WTC11 (cell line): Measurements from ENCODE around the gene MACROD2. TPM values are rescaled to one million over a fixed set of nuclear protein-coding genes. Genes with fewer than 3 reads are reported as not detected.

Experiments used
- ATAC-seq: fragments of 200-7000 bp; cut with Tn5 transposase; 2 replicates; pipeline ENCODE4 v1.10.0; 2021; ENCODE audit warnings: mild to moderate bottlenecking, moderate library complexity
- CTCF ChIA-PET: fragments of 300-600 bp; sonication (Branson Sonifier 250); formaldehyde crosslinking; loops from one replicate; lab custom pipeline; 2021; ENCODE audit warnings: antibody characterized with exemption; lab: Charles Lee
- POLR2A ChIA-PET: fragments of 350-600 bp; sonication (Branson Sonifier 250); formaldehyde crosslinking; loops from one replicate; lab custom pipeline; 2021; ENCODE audit warnings: antibody characterized with exemption; lab: Charles Lee
- DNase-seq: peaks from one replicate; pipeline ENCODE4 v3.0.0; 2021; ENCODE audit warnings: low spot score
- H3K27ac Mint-ChIP-seq: 2 replicates; pipeline ENCODE4 v1.8.0; 2021; ENCODE audit warnings: mixed read lengths
- H3K27me3 Mint-ChIP-seq: 2 replicates; pipeline ENCODE4 v1.8.0; 2021; ENCODE audit warnings: low read depth, mild to moderate bottlenecking, moderate library complexity, mixed read lengths
- H3K36me3 Mint-ChIP-seq: 2 replicates; pipeline ENCODE4 v1.8.0; 2021; ENCODE audit warnings: mixed read lengths
- H3K4me1 Mint-ChIP-seq: 2 replicates; pipeline ENCODE4 v1.8.0; 2022; ENCODE audit warnings: mixed read lengths
- H3K4me3 Mint-ChIP-seq: 2 replicates; pipeline ENCODE4 v1.8.0; 2021; ENCODE audit warnings: mild to moderate bottlenecking, moderate library complexity, mixed read lengths
- H3K9me3 Mint-ChIP-seq: 2 replicates; pipeline ENCODE4 v1.8.0; 2021; ENCODE audit warnings: mixed read lengths
- CBFB ChIP-seq: sonication (generic); formaldehyde crosslinking; IDR thresholded peaks from 2 replicates; pipeline ENCODE4 v1.8.1; 2022; ENCODE audit warnings: mild to moderate bottlenecking, low read depth, missing genetic modification reagents
- CREB1 ChIP-seq: sonication (generic); formaldehyde crosslinking; IDR thresholded peaks from 2 replicates; pipeline ENCODE4 v1.8.0; 2023; ENCODE audit warnings: mild to moderate bottlenecking, missing genetic modification reagents
- GABPB1 ChIP-seq: sonication (generic); formaldehyde crosslinking; IDR thresholded peaks from 2 replicates; pipeline ENCODE4 v1.8.1; 2023; ENCODE audit warnings: mild to moderate bottlenecking, missing genetic modification reagents
- GTF2I ChIP-seq: fragments of 250-450 bp; sonication (Bioruptor Pico); conservative IDR thresholded peaks from 2 replicates; pipeline ENCODE4 v1.4.0; 2021; ENCODE audit warnings: mild to moderate bottlenecking
- HMGA2 ChIP-seq: fragments of 250-450 bp; sonication (Bioruptor Pico); IDR thresholded peaks from 2 replicates; pipeline ENCODE4 v1.4.0; 2021; ENCODE audit warnings: mild to moderate bottlenecking, moderate library complexity
- IRF2 ChIP-seq: sonication (generic); formaldehyde crosslinking; IDR thresholded peaks from 2 replicates; pipeline ENCODE4 v1.8.0; 2022; ENCODE audit warnings: low read depth, missing genetic modification reagents, borderline replicate concordance
- JUN ChIP-seq: sonication (generic); formaldehyde crosslinking; IDR thresholded peaks from 2 replicates; pipeline ENCODE4 v1.8.0; 2023; ENCODE audit warnings: mild to moderate bottlenecking, missing genetic modification reagents
- MXD4 ChIP-seq: fragments of 250-450 bp; sonication (Bioruptor Pico); IDR thresholded peaks from 2 replicates; pipeline ENCODE4 v1.8.0; 2021; ENCODE audit warnings: mild to moderate bottlenecking, moderate library complexity, borderline replicate concordance
- MYBL2 ChIP-seq: sonication (generic); formaldehyde crosslinking; IDR thresholded peaks from 2 replicates; pipeline ENCODE4 v1.8.1; 2023; ENCODE audit warnings: mild to moderate bottlenecking, moderate library complexity, missing genetic modification reagents
- NFYB ChIP-seq: sonication (generic); formaldehyde crosslinking; conservative IDR thresholded peaks from 2 replicates; pipeline ENCODE4 v1.8.0; 2022; ENCODE audit warnings: low read depth, missing genetic modification reagents
- NR1H2 ChIP-seq: sonication (generic); formaldehyde crosslinking; IDR thresholded peaks from 2 replicates; pipeline ENCODE4 v1.9.0; 2021; ENCODE audit warnings: mild to moderate bottlenecking, moderate library complexity, missing genetic modification reagents
- OVOL2 ChIP-seq: fragments of 250-450 bp; sonication (Bioruptor Pico); IDR thresholded peaks from 2 replicates; pipeline ENCODE4 v1.9.0; 2021; ENCODE audit warnings: mild to moderate bottlenecking, borderline replicate concordance
- RELA ChIP-seq: sonication (generic); formaldehyde crosslinking; IDR thresholded peaks from 2 replicates; pipeline ENCODE4 v1.8.1; 2022; ENCODE audit warnings: missing genetic modification reagents, mild to moderate bottlenecking, borderline replicate concordance
- SMAD3 ChIP-seq: sonication (generic); formaldehyde crosslinking; IDR thresholded peaks from 2 replicates; pipeline ENCODE4 v1.8.0; 2022; ENCODE audit warnings: missing genetic modification reagents, mild to moderate bottlenecking, borderline replicate concordance
- SOX15 ChIP-seq: fragments of 250-450 bp; sonication (Bioruptor Pico); IDR thresholded peaks from 2 replicates; pipeline ENCODE4 v1.9.0; 2021; ENCODE audit warnings: mild to moderate bottlenecking
- TCF7 ChIP-seq: sonication (generic); formaldehyde crosslinking; IDR thresholded peaks from 2 replicates; pipeline ENCODE4 v1.8.0; 2022; ENCODE audit warnings: mild to moderate bottlenecking, low read depth, missing genetic modification reagents, moderate library complexity
- TEAD1 ChIP-seq: sonication (generic); formaldehyde crosslinking; IDR thresholded peaks from 2 replicates; pipeline ENCODE4 v1.8.0; 2022; ENCODE audit warnings: mild to moderate bottlenecking, missing genetic modification reagents
- TP53 ChIP-seq: sonication (generic); formaldehyde crosslinking; IDR thresholded peaks from 2 replicates; pipeline ENCODE4 v1.8.1; 2023; ENCODE audit warnings: mild to moderate bottlenecking, missing genetic modification reagents
- ZNF317 ChIP-seq: sonication (generic); formaldehyde crosslinking; IDR thresholded peaks from 2 replicates; pipeline ENCODE4 v1.8.1; 2023; ENCODE audit warnings: low read depth, mild to moderate bottlenecking, moderate library complexity, missing genetic modification reagents, borderline replicate concordance
- total RNA-seq: library from RNA; stranded (reverse); gene quantifications from 3 replicates; pipeline ENCODE4 v1.2.3, GENCODE V29; 2021
- TF ChIP-seq, protein P1 (sequence below): sonication (generic); formaldehyde crosslinking; IDR thresholded peaks from 2 replicates; pipeline ENCODE4 v1.8.1; 2022; ENCODE audit warnings: mild to moderate bottlenecking, moderate library complexity, missing genetic modification reagents
- TF ChIP-seq, protein P2 (sequence below): fragments of 250-450 bp; sonication (Bioruptor Pico); IDR thresholded peaks from 2 replicates; pipeline ENCODE4 v1.9.0; 2021; ENCODE audit warnings: moderate library complexity, mild to moderate bottlenecking, inconsistent platforms, borderline replicate concordance
- TF ChIP-seq, protein P3 (sequence below): sonication (generic); formaldehyde crosslinking; IDR thresholded peaks from 2 replicates; pipeline ENCODE4 v1.8.1; 2023; ENCODE audit warnings: mild to moderate bottlenecking, missing genetic modification reagents, borderline replicate concordance
- TF ChIP-seq, protein P4 (sequence below): fragments of 250-450 bp; sonication (Bioruptor Pico); IDR thresholded peaks from 2 replicates; pipeline ENCODE4 v2.1.2; 2022; ENCODE audit warnings: mild to moderate bottlenecking, moderate library complexity

MACROD2 gene
- total RNA-seq, 1 experiment from 2014 or later: 4.1 TPM

DNA sequence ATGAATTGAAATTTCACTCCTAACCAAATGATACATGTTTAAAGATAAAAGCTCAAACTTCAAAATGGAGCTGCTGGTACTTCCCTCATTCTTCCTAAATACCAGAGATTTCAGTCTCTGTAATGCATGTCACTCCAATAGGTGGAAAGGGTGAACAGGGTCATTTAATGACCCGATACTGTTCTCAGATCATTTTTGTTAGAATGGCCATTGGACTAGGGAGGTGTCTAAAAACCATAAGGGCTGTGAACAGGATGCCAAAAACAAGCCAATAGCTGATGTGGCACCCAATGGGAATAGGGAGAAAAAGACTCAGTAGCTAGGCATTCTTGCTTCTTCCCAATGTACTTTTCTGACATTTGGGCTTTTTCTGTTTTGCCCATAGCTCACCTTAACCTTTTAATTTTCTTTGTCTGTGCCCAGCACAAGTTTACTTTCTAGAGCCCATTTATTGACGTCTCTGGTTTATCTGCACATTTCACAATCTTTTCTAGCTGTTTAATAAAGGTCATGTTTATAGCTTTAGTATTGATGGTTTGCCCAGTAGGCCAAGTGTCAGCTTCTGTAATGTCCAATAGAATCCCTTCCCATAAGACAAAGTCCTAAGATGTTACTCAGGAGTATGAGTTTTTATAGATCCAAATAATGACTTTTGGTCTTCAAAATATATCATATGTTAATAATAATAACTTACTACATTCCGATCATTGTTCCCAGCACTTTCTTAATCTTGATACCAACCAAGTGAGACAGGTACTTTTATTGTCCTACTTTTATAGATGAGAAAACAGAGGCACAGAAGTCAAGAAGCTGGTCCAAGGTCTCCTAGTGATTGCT lies 366.4 kb downstream of the MACROD2 start:
- ChIA-PET CTCF (interaction anchor here (1.2 kb wide), 1 partner anchor 24 kb away, joined by 4 read pairs; the partner anchor contains the start of gene FLRT3), POLR2A (interaction anchor here (0.9 kb wide), 1 partner anchor 12 kb away, joined by 3 read pairs; no protein-coding TSS in a partner anchor)
- Mint-ChIP-seq H3K4me3 (no peak overlapping the region), H3K36me3 (peaks cover 3% of the 10 kb centered on the region; the same call in 1 of the 2 replicates), H3K4me1 (peaks cover 8% of the 10 kb centered on the region), H3K9me3 (peaks cover 12% of the 10 kb centered on the region)
- ATAC-seq: no peak
- no peak for TF ChIP-seq MYBL2 (CRISPR knock-in tag)
- TF ChIP-seq, all 79 proteins: peak for 0
- no peaks in the 10 kb centered on the region for H3K27me3 Mint-ChIP-seq
- H3K27ac Mint-ChIP-seq: no peak overlapping the region
- DNase-seq: no peak

DNA sequence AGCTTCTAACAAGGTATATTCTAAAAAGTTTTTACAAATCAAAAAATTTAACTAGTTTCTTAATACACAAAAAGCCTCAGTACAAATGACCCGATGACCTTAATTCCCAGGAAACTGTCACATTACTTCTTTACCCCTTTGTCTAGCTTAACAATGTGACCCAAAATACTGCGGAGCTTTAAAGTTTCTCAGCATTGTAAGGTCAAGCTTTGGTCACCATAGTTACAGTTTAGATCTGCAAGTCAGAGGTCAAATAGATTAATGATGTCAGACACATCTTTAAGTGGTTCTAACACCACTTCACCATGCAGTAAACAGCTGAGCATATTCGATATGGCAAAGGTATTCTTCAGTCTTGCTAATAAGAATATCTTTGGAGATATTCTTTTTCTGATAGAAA lies 378.9 kb downstream of the MACROD2 start:
- no peaks in the 10 kb centered on the region for H3K27me3 Mint-ChIP-seq
- no peak overlapping the region for H3K4me3 Mint-ChIP-seq
- POLR2A ChIA-PET: interaction anchor here (1.2 kb wide), 1 partner anchor 13 kb away, joined by 3 read pairs; no protein-coding TSS in a partner anchor
- no peak for ATAC-seq
- peaks cover 47% of the 10 kb centered on the region for H3K4me1 Mint-ChIP-seq
- CTCF ChIA-PET: interaction anchor here (1.2 to 2.7 kb wide), 2 partner anchors 37 to 138 kb away, joined by 3 to 15 read pairs; partner anchors contain the start of gene FLRT3
- no peak for DNase-seq
- no peak for TF ChIP-seq SMAD3 (CRISPR knock-in tag)
- TF ChIP-seq, protein P1, sequence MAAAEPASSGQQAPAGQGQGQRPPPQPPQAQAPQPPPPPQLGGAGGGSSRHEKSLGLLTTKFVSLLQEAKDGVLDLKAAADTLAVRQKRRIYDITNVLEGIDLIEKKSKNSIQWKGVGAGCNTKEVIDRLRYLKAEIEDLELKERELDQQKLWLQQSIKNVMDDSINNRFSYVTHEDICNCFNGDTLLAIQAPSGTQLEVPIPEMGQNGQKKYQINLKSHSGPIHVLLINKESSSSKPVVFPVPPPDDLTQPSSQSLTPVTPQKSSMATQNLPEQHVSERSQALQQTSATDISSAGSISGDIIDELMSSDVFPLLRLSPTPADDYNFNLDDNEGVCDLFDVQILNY: no peak
- no peak for TF ChIP-seq SOX15
- TF ChIP-seq TEAD1 (CRISPR knock-in tag): no peak
- no peak for TF ChIP-seq TCF7 (CRISPR knock-in tag)
- no peak for TF ChIP-seq GABPB1 (CRISPR knock-in tag)
- TF ChIP-seq, protein P2, sequence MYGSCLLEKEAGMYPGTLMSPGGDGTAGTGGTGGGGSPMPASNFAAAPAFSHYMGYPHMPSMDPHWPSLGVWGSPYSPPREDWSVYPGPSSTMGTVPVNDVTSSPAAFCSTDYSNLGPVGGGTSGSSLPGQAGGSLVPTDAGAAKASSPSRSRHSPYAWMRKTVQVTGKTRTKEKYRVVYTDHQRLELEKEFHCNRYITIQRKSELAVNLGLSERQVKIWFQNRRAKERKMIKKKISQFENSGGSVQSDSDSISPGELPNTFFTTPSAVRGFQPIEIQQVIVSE (CRISPR knock-in tag): no peak
- no peak for TF ChIP-seq RELA (CRISPR knock-in tag)
- no peak for TF ChIP-seq ZNF317 (CRISPR knock-in tag)
- no peak for TF ChIP-seq NR1H2 (CRISPR knock-in tag)
- TF ChIP-seq, all 79 proteins: peak for 0
- Mint-ChIP-seq H3K9me3 (no peaks in the 10 kb centered on the region), H3K27ac (no peak overlapping the region), H3K36me3 (peaks cover under 1% of the 10 kb centered on the region; the same call in 1 of the 2 replicates)

DNA sequence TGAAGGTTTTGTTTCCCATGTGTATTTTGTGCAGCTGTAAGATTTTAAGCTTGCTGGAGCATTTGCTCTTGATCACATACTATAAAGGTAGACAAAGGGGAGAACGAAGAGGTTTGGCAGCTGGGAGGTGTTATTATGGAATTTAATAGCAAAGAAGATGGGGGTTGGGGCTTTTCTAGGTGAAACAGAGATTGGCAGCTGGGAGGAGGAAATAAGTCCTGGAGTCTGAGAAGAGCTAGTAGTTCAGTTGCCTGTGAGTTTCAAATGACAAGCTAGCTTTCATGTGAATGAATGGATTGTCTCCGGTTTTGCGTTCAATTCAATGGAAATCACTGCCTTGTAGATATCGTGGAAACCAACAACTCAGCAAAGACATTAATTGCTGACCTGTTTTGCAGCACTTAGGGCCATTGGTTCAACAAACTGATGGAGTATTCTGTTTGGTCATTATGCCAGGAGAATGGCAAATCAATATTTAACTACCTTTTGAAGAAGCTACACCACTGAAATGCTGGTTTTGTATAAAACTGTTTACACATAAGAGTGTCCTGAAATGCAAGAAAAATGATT lies 380.2 kb downstream of the MACROD2 start:
- Mint-ChIP-seq H3K36me3 (no peaks in the 10 kb centered on the region), H3K27me3 (no peaks in the 10 kb centered on the region), H3K9me3 (no peaks in the 10 kb centered on the region), H3K4me1 (peaks cover 37% of the 10 kb centered on the region), H3K27ac (0 out of 2 replicates have a peak overlapping the region, but pooled peaks have one; percentile 29), H3K4me3 (no peak overlapping the region)
- ATAC-seq (no peak), DNase-seq (no peak)
- POLR2A ChIA-PET: interaction anchor here (0.5 kb wide), 1 partner anchor 157 kb away, joined by 3 read pairs; no protein-coding TSS in a partner anchor
- CTCF ChIA-PET: interaction anchor here (2.7 kb wide), 1 partner anchor 38 kb away, joined by 15 read pairs; the partner anchor contains the start of gene FLRT3
- TF ChIP-seq OVOL2 (CRISPR knock-in tag) (no peak), NFYB (CRISPR knock-in tag) (no peak), CBFB (CRISPR knock-in tag) (no peak), TP53 (CRISPR knock-in tag) (no peak), HMGA2 (CRISPR knock-in tag) (no peak), JUN (CRISPR knock-in tag) (no peak), IRF2 (CRISPR knock-in tag) (no peak), MXD4 (CRISPR knock-in tag) (no peak), GTF2I (no peak), CREB1 (CRISPR knock-in tag) (no peak), SMAD3 (CRISPR knock-in tag) (no peak), TEAD1 (CRISPR knock-in tag) (no peak)
- TF ChIP-seq, protein P3, sequence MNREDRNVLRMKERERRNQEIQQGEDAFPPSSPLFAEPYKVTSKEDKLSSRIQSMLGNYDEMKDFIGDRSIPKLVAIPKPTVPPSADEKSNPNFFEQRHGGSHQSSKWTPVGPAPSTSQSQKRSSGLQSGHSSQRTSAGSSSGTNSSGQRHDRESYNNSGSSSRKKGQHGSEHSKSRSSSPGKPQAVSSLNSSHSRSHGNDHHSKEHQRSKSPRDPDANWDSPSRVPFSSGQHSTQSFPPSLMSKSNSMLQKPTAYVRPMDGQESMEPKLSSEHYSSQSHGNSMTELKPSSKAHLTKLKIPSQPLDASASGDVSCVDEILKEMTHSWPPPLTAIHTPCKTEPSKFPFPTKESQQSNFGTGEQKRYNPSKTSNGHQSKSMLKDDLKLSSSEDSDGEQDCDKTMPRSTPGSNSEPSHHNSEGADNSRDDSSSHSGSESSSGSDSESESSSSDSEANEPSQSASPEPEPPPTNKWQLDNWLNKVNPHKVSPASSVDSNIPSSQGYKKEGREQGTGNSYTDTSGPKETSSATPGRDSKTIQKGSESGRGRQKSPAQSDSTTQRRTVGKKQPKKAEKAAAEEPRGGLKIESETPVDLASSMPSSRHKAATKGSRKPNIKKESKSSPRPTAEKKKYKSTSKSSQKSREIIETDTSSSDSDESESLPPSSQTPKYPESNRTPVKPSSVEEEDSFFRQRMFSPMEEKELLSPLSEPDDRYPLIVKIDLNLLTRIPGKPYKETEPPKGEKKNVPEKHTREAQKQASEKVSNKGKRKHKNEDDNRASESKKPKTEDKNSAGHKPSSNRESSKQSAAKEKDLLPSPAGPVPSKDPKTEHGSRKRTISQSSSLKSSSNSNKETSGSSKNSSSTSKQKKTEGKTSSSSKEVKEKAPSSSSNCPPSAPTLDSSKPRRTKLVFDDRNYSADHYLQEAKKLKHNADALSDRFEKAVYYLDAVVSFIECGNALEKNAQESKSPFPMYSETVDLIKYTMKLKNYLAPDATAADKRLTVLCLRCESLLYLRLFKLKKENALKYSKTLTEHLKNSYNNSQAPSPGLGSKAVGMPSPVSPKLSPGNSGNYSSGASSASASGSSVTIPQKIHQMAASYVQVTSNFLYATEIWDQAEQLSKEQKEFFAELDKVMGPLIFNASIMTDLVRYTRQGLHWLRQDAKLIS (CRISPR knock-in tag): no peak
- TF ChIP-seq, protein P4, sequence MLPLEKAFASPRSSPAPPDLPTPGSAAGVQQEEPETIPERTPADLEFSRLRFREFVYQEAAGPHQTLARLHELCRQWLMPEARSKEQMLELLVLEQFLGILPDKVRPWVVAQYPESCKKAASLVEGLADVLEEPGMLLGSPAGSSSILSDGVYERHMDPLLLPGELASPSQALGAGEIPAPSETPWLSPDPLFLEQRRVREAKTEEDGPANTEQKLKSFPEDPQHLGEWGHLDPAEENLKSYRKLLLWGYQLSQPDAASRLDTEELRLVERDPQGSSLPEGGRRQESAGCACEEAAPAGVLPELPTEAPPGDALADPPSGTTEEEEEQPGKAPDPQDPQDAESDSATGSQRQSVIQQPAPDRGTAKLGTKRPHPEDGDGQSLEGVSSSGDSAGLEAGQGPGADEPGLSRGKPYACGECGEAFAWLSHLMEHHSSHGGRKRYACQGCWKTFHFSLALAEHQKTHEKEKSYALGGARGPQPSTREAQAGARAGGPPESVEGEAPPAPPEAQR (CRISPR knock-in tag): no peak
